Testis (tissue), 3 donors: ENCODE measurements around the gene PXMP2. TPM values are rescaled to one million over a fixed set of nuclear protein-coding genes. Genes with fewer than 3 reads are reported as not detected.

Experiments
- DNase-seq: peaks from one replicate; pipeline ENCODE4 v3.0.0-alpha.2; 2019
- H3K27ac ChIP-seq, 2 donors: fragments of 200-600 bp; sonication (generic); one replicate each; pipeline ENCODE4 v1.5.1; 2019
- H3K27me3 ChIP-seq: fragments of 200-600 bp; sonication (generic); one replicate; pipeline ENCODE4 v1.5.1; 2019
- H3K36me3 ChIP-seq: fragments of 200-600 bp; sonication (generic); one replicate; pipeline ENCODE4 v1.5.1; 2017; ENCODE audit warnings: low read depth; ENCODE audit errors: missing control alignments
- H3K4me1 ChIP-seq: fragments of 200-600 bp; sonication (generic); one replicate; pipeline ENCODE4 v1.5.1; 2019
- H3K4me3 ChIP-seq, 2 donors: fragments of 200-600 bp; sonication (generic); one replicate each; pipeline ENCODE4 v1.5.1; 2017 to 2019
- H3K9me3 ChIP-seq: fragments of 200-600 bp; sonication (generic); one replicate; pipeline ENCODE4 v1.5.1; 2017
- CTCF ChIP-seq, 3 experiments: fragments of 450-650 bp in 2 of 3; fragments of 200-600 bp in 1 of 3; sonication (generic) in 1 of 3; IDR thresholded peaks; one replicate each; pipeline ENCODE4 v1.5.1; 2016 to 2019; ENCODE audit warnings: antibody characterized with exemption in 3 of 3, mild to moderate bottlenecking in 2 of 3, moderate library complexity in 1 of 3
- POLR2A ChIP-seq: fragments of 450-650 bp; IDR thresholded peaks from one replicate; pipeline ENCODE4 v1.6.1; 2017; ENCODE audit warnings: antibody characterized with exemption, mild to moderate bottlenecking, moderate library complexity
- WGBS, 2 donors: methylation state at CpG; one replicate each; pipeline ENCODE4 v1.1.5; 2018; 5-methylcytosine and 5-hydroxymethylcytosine counted together
- intact Hi-C: fragments of 100-400 bp; cut with DNase I; formaldehyde crosslinking; loops from one replicate; pipeline ENCODE4 v1.15.1; 2023; ENCODE audit warnings: low total_unique reads
- polyA plus RNA-seq: library from polyadenylated mRNA; stranded (reverse); fragments of 350-450 nt; fragmentation: Illumina TruSeq; extraction: RNeasy Lipid Tissue Mini Kit (QIAGEN cat#74804); gene quantifications from one replicate; pipeline ENCODE4 v1.2.3, GENCODE V29; 2014; ENCODE audit warnings: low read depth, low replicate concordance; ENCODE audit not compliant: insufficient read depth
- total RNA-seq, 2 donors: library from RNA; depleted of rRNA; stranded (reverse); fragments of >200 nt; gene quantifications; one replicate each; pipeline ENCODE4 v1.2.3, GENCODE V29; 2016

Gene PXMP2
- total and polyA plus RNA-seq, 3 donors from 2014 or later = 13.5 to 26.5 (median 16.0) TPM

- Histone ChIP-seq H3K36me3 (no peaks in the 10 kb centered on the region), H3K9me3 (no peaks in the 10 kb centered on the region), H3K27ac (no peak overlapping the region), H3K4me1 (no peaks in the 10 kb centered on the region), H3K4me3 (no peak overlapping the region), H3K27me3 (no peaks in the 10 kb centered on the region)
- TF ChIP-seq CTCF (IDR thresholded peaks at IDR 0.05) (no peak), POLR2A (no peak)
- 83 to 86% methylated on average over 10 of the region's 10 CpGs for WGBS, 2 donors
- no peak for DNase-seq
- intact Hi-C loops = no loop called here
These were observed 46.8 kb downstream of the PXMP2 start for GRCh38 chr12:132734206-132734605.

- WGBS, 2 donors = 88 to 89% methylated on average over 19 to 20 of the region's 20 CpGs
- no peak overlapping the region for H3K27ac ChIP-seq
- intact Hi-C loops = no loop called here
- TF ChIP-seq POLR2A (no peak), CTCF (IDR thresholded peaks at IDR 0.05) (no peak)
- H3K4me1 ChIP-seq = no peaks in the 10 kb centered on the region
- no peaks in the 10 kb centered on the region for H3K9me3 ChIP-seq
- no peaks in the 10 kb centered on the region for H3K27me3 ChIP-seq
- DNase-seq = no peak
- H3K4me3 ChIP-seq = no peak overlapping the region
- no peaks in the 10 kb centered on the region for H3K36me3 ChIP-seq
These were observed 48.1 kb downstream of the PXMP2 start for GRCh38 chr12:132735496-132735895.

- TF ChIP-seq CTCF (IDR thresholded peaks at IDR 0.05) = no peak
- no peak for TF ChIP-seq POLR2A
- H3K4me3 ChIP-seq = no peak overlapping the region
- no peak for DNase-seq
- H3K36me3 ChIP-seq = no peaks in the 10 kb centered on the region
- no peaks in the 10 kb centered on the region for H3K9me3 ChIP-seq
- intact Hi-C loops = no loop called here
- H3K27ac ChIP-seq = no peak overlapping the region
- no peaks in the 10 kb centered on the region for H3K4me1 ChIP-seq
- 92% methylated on average over 12 of the region's 12 CpGs for WGBS, 2 donors
- no peaks in the 10 kb centered on the region for H3K27me3 ChIP-seq
These were observed 49.0 kb downstream of the PXMP2 start for GRCh38 chr12:132736378-132736777.

GRCh38 chr12:132736913-132737312, 49.5 kb downstream of the PXMP2 start:
- H3K27me3 ChIP-seq = no peaks in the 10 kb centered on the region

More at GRCh38 chr12:132736913-132737312, 49.5 kb downstream of the PXMP2 start:
- intact Hi-C loops = no loop called here
- Histone ChIP-seq H3K27ac (no peak overlapping the region), H3K9me3 (no peaks in the 10 kb centered on the region), H3K4me1 (no peaks in the 10 kb centered on the region), H3K36me3 (no peaks in the 10 kb centered on the region), H3K4me3 (no peak overlapping the region)
- TF ChIP-seq POLR2A (no peak), CTCF (IDR thresholded peaks at IDR 0.05) (no peak)
- WGBS, 2 donors = 85 to 90% methylated on average over 13 to 15 of the region's 15 CpGs
- no peak for DNase-seq
